ENCODE data around the gene CDCA8.

Gene CDCA8

DNA sequence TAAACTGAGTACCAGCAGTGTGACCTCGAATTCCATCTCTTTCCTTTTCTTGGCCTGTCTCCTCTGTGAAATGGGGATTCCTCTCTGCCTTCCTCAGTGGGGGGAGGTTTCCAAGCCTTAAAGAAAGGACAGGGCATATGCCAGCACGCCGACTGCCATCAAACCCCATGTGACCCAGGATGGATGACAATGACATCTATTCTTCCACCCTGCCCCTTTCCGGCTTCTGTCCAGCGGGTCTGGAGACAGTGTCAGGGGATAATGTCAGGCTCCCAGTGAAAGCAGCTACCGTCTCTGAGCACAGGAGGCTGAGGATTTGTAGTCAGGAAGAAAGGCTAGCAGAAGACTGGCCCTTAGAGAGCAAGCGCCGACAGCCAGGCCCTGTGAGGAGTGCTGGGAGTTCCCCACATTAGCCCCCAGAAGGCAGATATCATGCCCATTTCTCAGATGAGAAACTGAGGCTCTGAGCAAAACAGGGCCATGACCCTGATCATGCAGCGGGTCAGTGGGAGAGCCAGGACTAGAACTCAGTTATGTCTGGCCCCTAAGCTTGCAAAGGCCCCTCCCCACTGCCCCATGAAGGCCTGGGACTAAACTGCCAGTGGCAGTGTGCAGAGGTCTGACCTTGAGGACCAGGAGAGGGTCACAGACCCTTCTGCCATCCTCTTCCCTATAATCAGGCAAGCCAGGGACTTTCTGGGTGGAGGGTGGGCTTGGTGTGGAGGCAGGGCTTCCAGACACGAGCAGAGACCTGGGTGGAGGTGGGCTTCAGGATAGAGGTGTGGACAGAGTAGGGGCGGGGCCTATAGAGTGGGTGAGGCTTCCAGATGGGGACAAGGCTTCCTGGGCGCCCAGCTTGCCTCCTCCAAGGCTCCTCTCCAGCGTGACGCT lies 30.1 kb downstream of the CDCA8 start:
- ATAC-seq (replicated peaks; ENCODE audit: extremely low read depth, poor library complexity, severe bottlenecking) (no peak), DNase-seq (ENCODE audit: low spot score in 2 of 2) (no peak)
- Mint-ChIP-seq H3K9me3 (no peaks in the 10 kb centered on the region), H3K27ac (ENCODE audit: low read depth) (no peak overlapping the region), H3K4me3 (no peak overlapping the region), H3K36me3 (ENCODE audit: insufficient read depth) (peaks cover 2% of the 10 kb centered on the region), H3K27me3 (peaks cover 30% of the 10 kb centered on the region), H3K4me1 (no peaks in the 10 kb centered on the region)

DNA sequence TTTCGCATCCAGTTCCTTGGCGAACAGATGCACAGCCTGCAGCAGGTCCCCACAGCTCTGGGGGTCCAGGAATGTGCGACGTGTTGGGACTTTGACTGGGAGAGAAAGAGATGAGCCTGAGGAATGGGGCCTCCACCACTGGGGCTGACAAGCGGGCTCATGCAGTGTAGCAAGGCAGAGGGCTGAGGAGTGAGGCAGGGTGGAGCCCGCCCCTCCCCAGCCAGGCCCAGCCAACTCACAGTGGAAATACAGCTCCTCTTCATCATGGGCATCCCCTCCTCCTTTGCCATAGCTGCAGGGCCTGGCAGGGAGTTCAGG lies 30.7 kb downstream of the CDCA8 start:
- H3K36me3 Mint-ChIP-seq (ENCODE audit: insufficient read depth), result peaks cover 2% of the 10 kb centered on the region
- no peak for ATAC-seq (replicated peaks; ENCODE audit: extremely low read depth, poor library complexity, severe bottlenecking)
- H3K27ac Mint-ChIP-seq (ENCODE audit: low read depth), result no peak overlapping the region
- DNase-seq (ENCODE audit: low spot score in 2 of 2), result no peak
- no peaks in the 10 kb centered on the region for H3K9me3 Mint-ChIP-seq
- peaks cover 36% of the 10 kb centered on the region for H3K27me3 Mint-ChIP-seq
- no peaks in the 10 kb centered on the region for H3K4me1 Mint-ChIP-seq
- no peak overlapping the region for H3K4me3 Mint-ChIP-seq

DNA sequence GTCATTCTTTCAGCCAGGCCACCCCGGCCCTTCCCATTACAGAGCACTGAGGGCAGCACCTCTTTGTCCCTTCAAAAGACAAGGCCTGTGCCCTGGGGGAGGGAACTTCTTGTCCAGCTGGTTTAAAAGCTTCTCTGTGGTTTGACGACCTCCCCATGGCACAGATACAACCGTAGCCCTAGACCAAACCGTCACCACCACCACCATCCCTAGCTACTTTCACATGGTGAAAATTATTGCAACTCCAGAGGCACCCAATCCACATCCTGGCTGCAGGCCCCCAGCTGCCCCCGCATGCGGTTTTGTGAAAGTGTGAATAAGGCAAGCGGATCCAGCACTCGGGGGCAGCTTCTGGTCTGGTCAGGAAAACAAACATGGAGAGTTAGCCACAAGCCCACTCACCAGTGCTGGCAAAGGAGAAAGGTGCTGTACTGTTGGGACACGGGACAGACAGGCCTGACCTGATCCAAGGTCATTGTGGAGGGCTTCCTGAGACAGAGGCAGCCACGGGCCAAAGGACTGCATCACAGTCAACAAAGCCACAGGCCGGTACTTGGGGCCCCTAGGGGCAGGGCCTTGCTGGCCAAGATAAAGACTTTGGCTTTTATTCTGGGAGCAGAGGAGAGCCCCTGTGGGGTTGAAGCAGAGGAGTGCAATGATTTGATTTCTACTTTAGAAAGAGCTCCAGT lies 31.2 kb downstream of the CDCA8 start:
- Mint-ChIP-seq H3K27me3 (peaks cover 41% of the 10 kb centered on the region), H3K4me3 (no peak overlapping the region), H3K36me3 (ENCODE audit: insufficient read depth) (peaks cover 2% of the 10 kb centered on the region), H3K4me1 (no peaks in the 10 kb centered on the region), H3K27ac (ENCODE audit: low read depth) (no peak overlapping the region), H3K9me3 (no peaks in the 10 kb centered on the region)
- DNase-seq (ENCODE audit: low spot score in 2 of 2), result no peak
- no peak for ATAC-seq (replicated peaks; ENCODE audit: extremely low read depth, poor library complexity, severe bottlenecking)

DNA sequence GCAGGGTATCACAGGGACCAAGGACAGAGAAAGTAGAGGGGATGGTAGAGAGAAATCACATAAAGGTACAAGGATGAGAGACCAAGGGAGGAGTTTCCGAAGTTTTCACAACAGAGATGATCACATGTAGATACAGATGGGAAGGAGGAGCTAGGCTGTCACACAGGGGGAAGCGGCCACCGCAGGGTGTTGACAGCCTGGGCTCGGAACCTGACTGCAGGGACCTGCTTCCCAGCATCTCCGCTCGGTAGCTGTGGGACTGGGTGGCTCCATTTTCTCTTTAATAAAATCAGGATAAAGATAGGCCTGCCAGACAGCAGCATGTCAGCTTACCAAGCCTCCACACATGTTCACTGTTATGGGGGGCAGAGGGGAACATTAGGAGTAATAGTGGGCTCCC lies 32.3 kb downstream of the CDCA8 start:
- DNase-seq (ENCODE audit: low spot score in 2 of 2) (no peak), ATAC-seq (replicated peaks; ENCODE audit: extremely low read depth, poor library complexity, severe bottlenecking) (no peak)
- no peaks in the 10 kb centered on the region for H3K9me3 Mint-ChIP-seq
- H3K4me1 Mint-ChIP-seq, result no peaks in the 10 kb centered on the region
- H3K27ac Mint-ChIP-seq (ENCODE audit: low read depth), result no peak overlapping the region
- no peak overlapping the region for H3K4me3 Mint-ChIP-seq
- peaks cover 44% of the 10 kb centered on the region for H3K27me3 Mint-ChIP-seq
- H3K36me3 Mint-ChIP-seq (ENCODE audit: insufficient read depth), result peaks cover 2% of the 10 kb centered on the region

DNA sequence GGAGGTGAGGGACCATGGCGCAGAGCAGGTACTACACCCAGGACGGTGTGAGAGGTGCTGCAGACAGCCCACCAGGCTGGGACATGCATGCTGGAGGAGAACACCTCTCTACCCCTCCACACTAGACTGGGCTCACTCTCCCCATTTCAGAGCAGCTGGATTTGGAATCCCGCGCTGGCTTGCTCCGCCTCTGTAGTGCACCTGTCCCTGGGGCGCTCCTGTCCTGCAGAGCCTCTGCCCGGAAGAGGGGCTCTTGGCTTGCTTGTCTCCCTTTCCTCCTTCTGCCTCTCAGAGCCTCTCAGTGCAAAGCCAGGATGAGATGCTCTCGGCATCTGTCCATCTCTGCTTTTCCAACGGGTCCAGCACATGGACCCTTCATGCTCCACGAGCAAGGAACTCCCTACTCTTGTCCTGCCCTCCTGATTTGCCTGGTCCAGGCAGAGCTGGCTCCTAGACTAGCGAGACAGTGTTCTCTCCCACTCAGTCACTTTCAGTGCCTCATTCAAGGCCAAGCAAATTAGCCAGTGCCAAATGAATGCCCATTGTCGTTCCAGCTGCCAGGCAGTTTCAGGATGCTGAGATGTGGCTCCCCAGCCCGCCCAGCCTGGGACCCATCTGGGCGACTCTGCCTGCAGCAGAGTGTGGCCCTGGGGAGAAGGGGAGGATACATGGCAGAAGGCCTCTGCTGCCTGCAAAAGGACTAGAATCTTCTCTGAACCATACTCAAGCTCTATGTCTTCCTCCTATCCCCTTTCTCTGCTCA lies 33.7 kb downstream of the CDCA8 start:
- no peaks in the 10 kb centered on the region for H3K9me3 Mint-ChIP-seq
- ATAC-seq (replicated peaks; ENCODE audit: extremely low read depth, poor library complexity, severe bottlenecking) (no peak), DNase-seq (ENCODE audit: low spot score in 2 of 2) (no peak)
- H3K4me3 Mint-ChIP-seq, result no peak overlapping the region
- H3K27me3 Mint-ChIP-seq, result peaks cover 54% of the 10 kb centered on the region
- no peaks in the 10 kb centered on the region for H3K36me3 Mint-ChIP-seq (ENCODE audit: insufficient read depth)
- H3K4me1 Mint-ChIP-seq, result no peaks in the 10 kb centered on the region
- H3K27ac Mint-ChIP-seq (ENCODE audit: low read depth), result no peak overlapping the region

DNA sequence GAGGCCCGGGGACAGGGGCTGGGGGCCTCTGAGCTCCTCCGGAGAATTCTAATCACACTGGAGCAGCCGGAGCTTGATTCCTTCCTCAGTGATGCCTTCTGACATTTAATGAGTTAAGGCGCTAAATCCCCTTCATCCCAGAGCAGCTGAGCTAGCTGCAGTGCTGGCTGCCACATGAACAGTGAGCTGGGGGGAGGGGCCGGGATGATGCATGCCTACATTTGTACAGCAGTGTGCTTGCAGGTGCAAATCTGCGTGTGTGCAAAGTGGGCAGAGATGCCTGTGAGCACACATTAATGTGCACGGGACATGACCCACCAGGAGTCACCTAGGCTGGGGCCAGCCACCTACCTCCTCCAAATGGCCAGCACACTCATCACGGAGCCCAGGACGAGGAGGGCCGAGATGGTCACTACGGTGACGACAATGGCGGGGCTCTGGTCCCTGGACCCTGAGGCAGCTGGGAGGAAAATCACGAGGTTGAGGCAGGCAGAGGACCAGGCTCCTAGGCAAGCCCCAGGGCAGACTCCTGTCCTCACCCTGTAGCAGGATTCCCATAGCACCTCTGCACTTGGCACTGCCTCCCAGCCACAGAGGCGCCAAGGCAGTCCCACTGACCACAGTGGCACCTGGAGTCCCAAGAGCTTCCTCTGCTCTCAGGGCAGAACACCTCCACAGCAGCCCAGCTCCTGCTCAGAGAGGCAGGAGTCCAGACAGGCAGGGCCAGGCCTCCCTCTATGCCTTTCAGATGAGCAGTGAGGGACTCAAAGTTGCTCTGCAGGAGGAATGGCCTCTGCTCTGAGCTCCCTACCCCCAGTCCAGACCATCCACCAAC lies 34.7 kb downstream of the CDCA8 start:
- Mint-ChIP-seq H3K27me3 (peaks cover 54% of the 10 kb centered on the region), H3K4me1 (no peaks in the 10 kb centered on the region), H3K4me3 (no peak overlapping the region), H3K27ac (ENCODE audit: low read depth) (no peak overlapping the region), H3K9me3 (no peaks in the 10 kb centered on the region), H3K36me3 (ENCODE audit: insufficient read depth) (peaks cover under 1% of the 10 kb centered on the region)
- ATAC-seq (replicated peaks; ENCODE audit: extremely low read depth, poor library complexity, severe bottlenecking) (no peak), DNase-seq (ENCODE audit: low spot score in 2 of 2) (no peak)

DNA sequence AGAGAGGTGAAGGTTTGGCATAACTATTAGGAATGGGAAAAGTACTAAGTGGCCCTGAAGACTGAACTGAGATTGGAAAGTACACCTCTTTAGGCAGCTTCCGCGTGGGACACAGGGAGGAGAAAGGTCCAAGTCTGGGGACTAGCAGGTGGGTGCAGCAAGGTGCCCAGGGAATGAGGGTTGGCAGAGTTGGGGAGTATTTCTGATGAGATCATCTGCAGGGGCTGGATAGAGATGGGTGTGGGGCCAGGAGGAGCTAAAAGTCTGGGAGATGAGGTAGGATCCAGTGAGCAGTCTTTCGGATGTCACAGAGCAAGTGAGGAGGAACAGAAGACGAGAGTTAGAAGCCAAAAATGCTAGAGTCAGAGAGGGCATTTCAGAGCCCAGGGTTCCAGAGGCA lies 36.1 kb downstream of the CDCA8 start:
- Mint-ChIP-seq H3K9me3 (no peaks in the 10 kb centered on the region), H3K4me3 (no peak overlapping the region), H3K36me3 (ENCODE audit: insufficient read depth) (peaks cover 2% of the 10 kb centered on the region), H3K27ac (ENCODE audit: low read depth) (no peak overlapping the region), H3K27me3 (peaks cover 58% of the 10 kb centered on the region), H3K4me1 (no peaks in the 10 kb centered on the region)
- ATAC-seq (replicated peaks; ENCODE audit: extremely low read depth, poor library complexity, severe bottlenecking) (no peak), DNase-seq (ENCODE audit: low spot score in 2 of 2) (no peak)

DNA sequence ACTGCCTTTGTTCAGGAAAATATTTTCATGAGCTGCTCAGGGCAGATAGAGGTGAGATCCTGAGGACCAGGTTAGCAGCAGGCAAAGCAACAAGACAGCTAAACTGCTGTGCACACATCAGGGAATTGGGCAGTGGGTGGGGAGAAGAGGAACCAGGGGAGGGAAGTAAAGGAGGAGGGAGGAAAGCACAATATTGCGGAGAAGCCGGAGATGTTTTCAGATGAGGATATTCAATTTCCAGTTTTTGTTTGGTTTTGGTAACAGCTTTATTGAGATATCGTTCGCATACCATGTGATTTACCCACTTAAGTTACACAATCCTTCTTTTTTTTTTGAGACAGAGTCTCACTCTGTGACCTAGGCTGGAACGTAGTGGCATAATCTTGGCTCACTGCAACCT lies 38.1 kb downstream of the CDCA8 start:
- Mint-ChIP-seq H3K27me3 (peaks cover 59% of the 10 kb centered on the region), H3K4me1 (no peaks in the 10 kb centered on the region), H3K27ac (ENCODE audit: low read depth) (no peak overlapping the region), H3K9me3 (no peaks in the 10 kb centered on the region), H3K36me3 (ENCODE audit: insufficient read depth) (peaks cover 2% of the 10 kb centered on the region), H3K4me3 (no peak overlapping the region)
- no peak for ATAC-seq (replicated peaks; ENCODE audit: extremely low read depth, poor library complexity, severe bottlenecking)
- DNase-seq (ENCODE audit: low spot score in 2 of 2), result no peak

DNA sequence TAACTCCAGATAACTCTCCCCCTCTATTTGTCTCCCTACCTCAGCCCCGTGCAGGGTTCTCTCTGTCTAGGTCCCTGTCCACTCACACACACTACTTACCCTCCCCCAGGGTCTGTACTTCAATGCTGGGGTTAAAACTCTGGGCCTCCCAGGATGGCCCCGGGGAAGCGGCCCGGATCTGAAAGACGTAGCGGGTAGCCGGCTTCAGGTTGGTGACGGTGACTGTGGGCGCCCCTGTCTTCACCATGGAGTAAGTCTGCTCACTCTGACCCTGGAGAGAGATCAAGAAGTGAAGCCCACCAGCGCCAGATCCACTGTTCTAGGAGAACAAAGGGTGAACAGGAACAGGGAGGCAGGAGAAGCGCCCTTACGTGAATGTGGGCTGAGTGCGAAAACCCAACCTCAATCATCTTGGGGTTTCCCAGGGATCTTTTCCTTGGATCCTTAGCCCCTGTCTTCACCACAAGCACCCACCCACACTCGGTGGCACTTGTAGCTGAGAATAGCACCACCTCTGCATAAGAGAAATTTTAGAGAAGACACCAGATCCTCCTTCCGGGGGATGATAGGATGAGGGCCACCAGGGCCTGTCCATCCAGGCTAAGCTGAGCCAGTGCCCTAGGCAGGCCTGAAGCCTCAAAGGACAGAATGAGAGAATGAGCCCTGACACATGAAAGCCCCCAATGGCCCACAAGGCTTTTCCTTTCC lies 39.1 kb downstream of the CDCA8 start:
- H3K27me3 Mint-ChIP-seq, result peaks cover 56% of the 10 kb centered on the region
- no peaks in the 10 kb centered on the region for H3K4me1 Mint-ChIP-seq

DNA sequence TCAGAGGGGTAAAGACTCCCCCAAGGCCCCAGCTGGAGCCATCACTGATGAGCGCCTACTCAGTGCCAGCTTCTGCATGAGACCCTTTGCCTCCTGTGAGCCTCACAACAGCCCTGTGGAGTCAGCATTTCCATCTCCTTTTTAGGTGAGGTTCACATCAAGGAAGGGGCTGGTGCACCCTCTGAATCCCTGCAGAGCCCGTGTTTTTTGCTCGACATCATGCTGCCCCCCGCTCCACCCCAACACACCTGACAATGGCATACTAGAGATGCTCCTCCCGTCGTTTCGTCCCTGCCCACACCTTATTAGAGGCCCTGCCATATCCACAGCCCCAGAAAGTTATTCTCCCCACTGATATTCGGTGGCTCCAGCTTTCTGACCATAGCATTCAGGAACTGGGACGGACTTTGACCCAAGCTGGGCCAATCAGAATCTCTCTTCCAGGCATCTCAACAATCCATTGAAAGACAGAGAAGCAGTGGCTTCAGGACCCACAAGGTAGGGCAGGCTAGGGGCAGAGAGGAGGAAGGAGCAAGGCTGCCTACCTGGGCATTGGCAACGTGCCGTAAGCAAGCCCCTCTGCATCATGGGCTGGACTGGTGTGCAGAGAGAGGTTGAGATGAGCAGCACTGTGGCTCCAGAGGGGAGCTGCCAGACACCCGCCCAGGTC lies 39.9 kb downstream of the CDCA8 start:
- peaks cover 2% of the 10 kb centered on the region for H3K36me3 Mint-ChIP-seq (ENCODE audit: insufficient read depth)
- H3K27me3 Mint-ChIP-seq, result peaks cover 55% of the 10 kb centered on the region
- no peak overlapping the region for H3K4me3 Mint-ChIP-seq
- no peak overlapping the region for H3K27ac Mint-ChIP-seq (ENCODE audit: low read depth)
- no peak for DNase-seq (ENCODE audit: low spot score in 2 of 2)
- ATAC-seq (replicated peaks; ENCODE audit: extremely low read depth, poor library complexity, severe bottlenecking), result no peak
- H3K4me1 Mint-ChIP-seq, result no peaks in the 10 kb centered on the region
- H3K9me3 Mint-ChIP-seq, result no peaks in the 10 kb centered on the region

More for the DNA sequence above, 39.1 kb downstream of the CDCA8 start:
- Mint-ChIP-seq H3K36me3 (ENCODE audit: insufficient read depth) (peaks cover 2% of the 10 kb centered on the region), H3K27ac (ENCODE audit: low read depth) (no peak overlapping the region), H3K9me3 (no peaks in the 10 kb centered on the region), H3K4me3 (no peak overlapping the region)
- DNase-seq (ENCODE audit: low spot score in 2 of 2), result no peak
- ATAC-seq (replicated peaks; ENCODE audit: extremely low read depth, poor library complexity, severe bottlenecking), result no peak

All from central memory CD8-positive, alpha-beta T cell (primary cell).